ENCODE results near the gene COX20. TPM values are rescaled to one million over a fixed set of nuclear protein-coding genes. Genes with fewer than 3 reads are reported as not detected.

The COX20 gene
- total and polyA plus RNA-seq, 2 donors (not counting 1 experiment from before 2014, with no cell fraction given): 22.8 to 51.5 TPM

DNA sequence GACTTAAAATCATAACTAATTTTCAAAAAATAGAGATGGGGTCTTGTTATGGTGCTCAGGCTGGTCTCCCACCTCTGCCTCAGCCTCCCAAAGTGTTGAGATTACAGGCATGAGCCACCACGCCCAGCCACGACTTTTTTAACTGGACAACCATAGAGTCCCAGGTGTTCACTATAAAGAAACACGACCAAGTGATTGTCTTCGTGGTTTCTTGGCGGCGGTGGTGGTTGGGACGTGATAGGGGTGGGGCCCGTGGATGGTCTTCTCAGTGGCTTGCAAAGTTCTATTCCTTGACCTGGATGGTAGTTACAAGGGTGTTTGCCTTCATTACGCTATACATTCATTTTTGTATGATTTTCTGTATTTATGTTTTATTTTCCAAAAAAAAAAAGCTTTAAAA is 34.6 kb upstream of the COX20 start:
- no peak overlapping the region for H2AFZ ChIP-seq (ENCODE audit: low read length)
- no peak overlapping the region for H3K4me2 ChIP-seq (ENCODE audit: extremely low read depth, insufficient read depth, low read length)
- no peak overlapping the region for H3K9ac ChIP-seq (ENCODE audit: insufficient read depth, low read length)
- no peaks in the 10 kb centered on the region for H4K20me1 ChIP-seq (ENCODE audit: control insufficient read depth, extremely low read depth, insufficient read depth, low read length)
- no peaks in the 10 kb centered on the region for H3K79me2 ChIP-seq (ENCODE audit: control insufficient read depth, insufficient read depth, low read length)
- no peak overlapping the region for H3K27ac ChIP-seq (ENCODE audit: insufficient read depth, low read length)
- no peaks in the 10 kb centered on the region for H3K27me3 ChIP-seq (ENCODE audit: control insufficient read depth, insufficient read depth, low read length)
- no peaks in the 10 kb centered on the region for H3K9me3 ChIP-seq (ENCODE audit: control insufficient read depth, insufficient read depth, low read depth, low read length)
- H3K36me3 ChIP-seq (ENCODE audit: control insufficient read depth, insufficient read depth, low read length): no peaks in the 10 kb centered on the region
- no peak for DNase-seq (ENCODE audit: low read depth in 2 of 2)
- no peak for TF ChIP-seq EZH2 (IDR thresholded peaks at IDR 0.05; ENCODE audit: low read length, missing control alignments)
- no peak for TF ChIP-seq CTCF (conservative IDR thresholded peaks at IDR 0.05 in 1 of 2, IDR thresholded peaks at IDR 0.05 in 1 of 2; ENCODE audit: low read depth in 1 of 2, low read length in 2 of 2)
- no peaks in the 10 kb centered on the region for H3K4me1 ChIP-seq (ENCODE audit: control insufficient read depth, extremely low read depth, insufficient read depth, low read length)
- no peak overlapping the region for H3K4me3 ChIP-seq (replicated peaks in 1 of 4; ENCODE audit: control extremely low read depth in 1 of 4, insufficient read depth in 1 of 4, low read depth in 3 of 4, low read length in 4 of 4)

DNA sequence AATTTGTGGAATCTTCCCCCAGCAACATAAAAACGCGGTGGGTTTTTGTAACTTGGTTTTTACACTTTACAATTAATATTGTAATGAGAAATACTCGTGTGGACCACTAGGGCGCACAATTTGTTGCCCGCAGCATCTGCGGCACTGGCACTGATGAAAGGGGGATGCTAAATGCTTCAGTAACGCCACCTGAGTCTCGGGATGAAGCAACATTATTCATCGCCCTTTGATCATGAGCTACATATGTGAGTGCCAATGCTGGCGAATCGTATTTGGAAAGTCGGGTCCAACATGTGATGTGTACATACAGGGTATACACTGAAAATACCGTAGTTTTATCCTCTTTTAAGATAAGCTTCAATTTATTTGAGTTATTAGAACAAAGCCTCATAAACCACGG is 34.2 kb upstream of the COX20 start:
- peak; percentile 21 to 34 for DNase-seq (ENCODE audit: low read depth in 2 of 2)
- Histone ChIP-seq H3K4me2 (ENCODE audit: extremely low read depth, insufficient read depth, low read length) (no peak overlapping the region), H3K4me3 (replicated peaks in 1 of 4; ENCODE audit: control extremely low read depth in 1 of 4, insufficient read depth in 1 of 4, low read depth in 3 of 4, low read length in 4 of 4) (no peak overlapping the region), H3K79me2 (ENCODE audit: control insufficient read depth, insufficient read depth, low read length) (no peaks in the 10 kb centered on the region), H3K36me3 (ENCODE audit: control insufficient read depth, insufficient read depth, low read length) (no peaks in the 10 kb centered on the region), H4K20me1 (ENCODE audit: control insufficient read depth, extremely low read depth, insufficient read depth, low read length) (no peaks in the 10 kb centered on the region), H3K9me3 (ENCODE audit: control insufficient read depth, insufficient read depth, low read depth, low read length) (no peaks in the 10 kb centered on the region), H3K27ac (ENCODE audit: insufficient read depth, low read length) (no peak overlapping the region), H2AFZ (ENCODE audit: low read length) (no peak overlapping the region), H3K4me1 (ENCODE audit: control insufficient read depth, extremely low read depth, insufficient read depth, low read length) (no peaks in the 10 kb centered on the region), H3K27me3 (ENCODE audit: control insufficient read depth, insufficient read depth, low read length) (no peaks in the 10 kb centered on the region), H3K9ac (ENCODE audit: insufficient read depth, low read length) (no peak overlapping the region)
- TF ChIP-seq CTCF (conservative IDR thresholded peaks at IDR 0.05 in 1 of 2, IDR thresholded peaks at IDR 0.05 in 1 of 2; ENCODE audit: low read depth in 1 of 2, low read length in 2 of 2): peak; percentile 62 to 64
- TF ChIP-seq EZH2 (IDR thresholded peaks at IDR 0.05; ENCODE audit: low read length, missing control alignments): no peak

- Histone ChIP-seq H3K36me3 (ENCODE audit: control insufficient read depth, insufficient read depth, low read length) (no peaks in the 10 kb centered on the region), H3K27ac (ENCODE audit: insufficient read depth, low read length) (no peak overlapping the region), H3K79me2 (ENCODE audit: control insufficient read depth, insufficient read depth, low read length) (no peaks in the 10 kb centered on the region), H3K4me1 (ENCODE audit: control insufficient read depth, extremely low read depth, insufficient read depth, low read length) (no peaks in the 10 kb centered on the region), H3K27me3 (ENCODE audit: control insufficient read depth, insufficient read depth, low read length) (no peaks in the 10 kb centered on the region), H2AFZ (ENCODE audit: low read length) (no peak overlapping the region), H3K4me3 (replicated peaks in 1 of 4; ENCODE audit: control extremely low read depth in 1 of 4, insufficient read depth in 1 of 4, low read depth in 3 of 4, low read length in 4 of 4) (no peak overlapping the region), H3K4me2 (ENCODE audit: extremely low read depth, insufficient read depth, low read length) (no peak overlapping the region), H3K9ac (ENCODE audit: insufficient read depth, low read length) (no peak overlapping the region), H3K9me3 (ENCODE audit: control insufficient read depth, insufficient read depth, low read depth, low read length) (no peaks in the 10 kb centered on the region), H4K20me1 (ENCODE audit: control insufficient read depth, extremely low read depth, insufficient read depth, low read length) (no peaks in the 10 kb centered on the region)
- no peak for DNase-seq (ENCODE audit: low read depth in 2 of 2)
- TF ChIP-seq CTCF (conservative IDR thresholded peaks at IDR 0.05 in 1 of 2, IDR thresholded peaks at IDR 0.05 in 1 of 2; ENCODE audit: low read depth in 1 of 2, low read length in 2 of 2) (no peak), EZH2 (IDR thresholded peaks at IDR 0.05; ENCODE audit: low read length, missing control alignments) (no peak)
Measured at GRCh38 chr1:244802041-244802440, 33.4 kb upstream of the COX20 start.

Data from fibroblast of lung (primary cell).